Measurements from ENCODE around the gene CLDN6.

- TF ChIP-seq, protein P1, sequence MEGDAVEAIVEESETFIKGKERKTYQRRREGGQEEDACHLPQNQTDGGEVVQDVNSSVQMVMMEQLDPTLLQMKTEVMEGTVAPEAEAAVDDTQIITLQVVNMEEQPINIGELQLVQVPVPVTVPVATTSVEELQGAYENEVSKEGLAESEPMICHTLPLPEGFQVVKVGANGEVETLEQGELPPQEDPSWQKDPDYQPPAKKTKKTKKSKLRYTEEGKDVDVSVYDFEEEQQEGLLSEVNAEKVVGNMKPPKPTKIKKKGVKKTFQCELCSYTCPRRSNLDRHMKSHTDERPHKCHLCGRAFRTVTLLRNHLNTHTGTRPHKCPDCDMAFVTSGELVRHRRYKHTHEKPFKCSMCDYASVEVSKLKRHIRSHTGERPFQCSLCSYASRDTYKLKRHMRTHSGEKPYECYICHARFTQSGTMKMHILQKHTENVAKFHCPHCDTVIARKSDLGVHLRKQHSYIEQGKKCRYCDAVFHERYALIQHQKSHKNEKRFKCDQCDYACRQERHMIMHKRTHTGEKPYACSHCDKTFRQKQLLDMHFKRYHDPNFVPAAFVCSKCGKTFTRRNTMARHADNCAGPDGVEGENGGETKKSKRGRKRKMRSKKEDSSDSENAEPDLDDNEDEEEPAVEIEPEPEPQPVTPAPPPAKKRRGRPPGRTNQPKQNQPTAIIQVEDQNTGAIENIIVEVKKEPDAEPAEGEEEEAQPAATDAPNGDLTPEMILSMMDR (IDR thresholded peaks at IDR 0.05) = no peak
- TF ChIP-seq POLR2AphosphoS5 (IDR thresholded peaks at IDR 0.05) (no peak), POLR2A (IDR thresholded peaks at IDR 0.05) (no peak), EP300 (IDR thresholded peaks at IDR 0.05) (no peak)
Observed at GRCh38 chr16:3047387-3047720, 29.4 kb upstream of the CLDN6 start.

Measured in gastroesophageal sphincter (tissue), 3 donors.